GM12878 (cell line): ENCODE measurements around the gene MRPL36. TPM values are rescaled to one million over a fixed set of nuclear protein-coding genes. Genes with fewer than 3 reads are reported as not detected.

Source experiments
- BMI1 ChIP-seq: fragments of 450-650 bp; IDR thresholded peaks from 2 replicates; pipeline ENCODE4 v1.6.1; 2016; ENCODE audit warnings: mild to moderate bottlenecking, moderate library complexity, borderline replicate concordance
- CEBPZ ChIP-seq: fragments of 150-350 bp; IDR thresholded peaks from 2 replicates; pipeline ENCODE4 v1.6.1; 2016; ENCODE audit warnings: low read depth, low read length
- CTCF ChIP-seq, 3 experiments: IDR thresholded peaks in 2 of 3; conservative IDR thresholded peaks in 1 of 3; 2 replicates each; pipeline ENCODE4 v1.5.1; 2011; ENCODE audit warnings: low read depth in 3 of 3, low read length in 3 of 3, mild to moderate bottlenecking in 3 of 3, control low read depth in 2 of 3, moderate library complexity in 2 of 3, inconsistent platforms in 1 of 3, mixed read lengths in 1 of 3; ENCODE audit not compliant: control insufficient read depth in 2 of 3, insufficient read depth in 1 of 3; ENCODE audit errors: extremely low read depth in 1 of 3
- FOS ChIP-seq: IDR thresholded peaks from 3 replicates; pipeline ENCODE4 v1.6.1; 2011; ENCODE audit warnings: borderline replicate concordance; ENCODE audit not compliant: insufficient read length; ENCODE audit errors: extremely low read depth
- FOXM1 ChIP-seq: IDR thresholded peaks from 2 replicates; pipeline ENCODE4 v1.6.1; 2012; ENCODE audit warnings: low read depth, mild to moderate bottlenecking, inconsistent platforms, low read length, moderate library complexity
- IKZF1 ChIP-seq: fragments of 450-650 bp; conservative IDR thresholded peaks from 2 replicates; pipeline ENCODE4 v1.6.1; 2017; ENCODE audit warnings: antibody characterized with exemption, mild to moderate bottlenecking
- IRF4 ChIP-seq: IDR thresholded peaks from 2 replicates; pipeline ENCODE4 v1.6.1; 2011; ENCODE audit warnings: low read depth, low read length
- NKRF ChIP-seq: fragments of 450-650 bp; conservative IDR thresholded peaks from 2 replicates; pipeline ENCODE4 v1.6.1; 2017; ENCODE audit warnings: mild to moderate bottlenecking, moderate library complexity
- NRF1 ChIP-seq: conservative IDR thresholded peaks from 2 replicates; pipeline ENCODE4 v1.6.1; 2011; ENCODE audit warnings: mild to moderate bottlenecking, low read depth, low read length, improper control_type of control experiment
- PML ChIP-seq: IDR thresholded peaks from 2 replicates; pipeline ENCODE4 v1.6.1; 2012; ENCODE audit warnings: low read length, inconsistent platforms
- POLR2A ChIP-seq: IDR thresholded peaks from 2 replicates; pipeline ENCODE4 v1.6.1; 2011; ENCODE audit warnings: low read depth, mild to moderate bottlenecking, low read length
- RELA ChIP-seq: fragments of 450-650 bp; IDR thresholded peaks from 2 replicates; pipeline ENCODE4 v1.8.0; 2014; ENCODE audit warnings: borderline replicate concordance; ENCODE audit not compliant: partially characterized antibody
- SRF ChIP-seq, 2 experiments: IDR thresholded peaks; 2 replicates each; pipeline ENCODE4 v1.6.1; 2011; ENCODE audit warnings: low read depth in 2 of 2, low read length in 2 of 2, mild to moderate bottlenecking in 1 of 2, moderate library complexity in 1 of 2
- TCF12 ChIP-seq: IDR thresholded peaks from 2 replicates; pipeline ENCODE4 v1.6.1; 2011; ENCODE audit warnings: low read depth, mild to moderate bottlenecking, low read length
- ZBED1 ChIP-seq: IDR thresholded peaks from 2 replicates; pipeline ENCODE4 v1.6.1; 2016; ENCODE audit warnings: borderline replicate concordance
- ZBTB11 ChIP-seq: fragments of 450-650 bp; formaldehyde crosslinking; IDR thresholded peaks from 2 replicates; pipeline ENCODE4 v1.5.0; 2022; ENCODE audit warnings: mild to moderate bottlenecking, missing genetic modification characterization
- ZBTB33 ChIP-seq: fragments of 450-650 bp; IDR thresholded peaks from 2 replicates; pipeline ENCODE4 v1.6.1; 2017; ENCODE audit warnings: mild to moderate bottlenecking
- ZNF24 ChIP-seq: fragments of 450-650 bp; IDR thresholded peaks from 2 replicates; pipeline ENCODE4 v1.6.1; 2017; ENCODE audit warnings: antibody characterized with exemption, mild to moderate bottlenecking
- polyA plus RNA-seq, 11 experiments: library from polyadenylated mRNA; depleted of rRNA in 4 of 11; unstranded in 6 of 11; stranded (reverse) in 5 of 11; fragments of >200 nt; fragmentation: Nextera tagmentation in 4 of 11; fragmentation: Illumina TruSeq in 1 of 11; extraction: Ambion mirVana in 4 of 11; extraction: Trizol in 1 of 11; gene quantifications; 1 replicate in 1 of 11; 2 replicates in 10 of 11; pipeline versions ENCODE4 v1.2.1 to v1.2.3, GENCODE V29; 2011 to 2016; ENCODE audit warnings: inconsistent platforms in 2 of 11, missing spikeins in 2 of 11, low read depth in 1 of 11
- total RNA-seq, 4 experiments: library from RNA; depleted of rRNA in 3 of 4; stranded (reverse); fragments of >200 nt in 3 of 4; fragmentation: Illumina TruSeq in 1 of 4; extraction: Trizol in 1 of 4; gene quantifications; 2 replicates each; pipeline versions ENCODE4 v1.2.1 to v1.2.3, GENCODE V29; 2013 to 2021

The MRPL36 gene
- total and polyA plus RNA-seq, 10 of the 15 experiments (the other 5 are each of a cell fraction or from before 2014, with no cell fraction given) = 89.2 to 559 (median 152) TPM

GRCh38 chr5:1792842-1793266 lies 6.8 kb downstream of the MRPL36 start (continued):
- no peak for TF ChIP-seq CEBPZ
- peak; percentile 63 for TF ChIP-seq POLR2A
- peak; percentile 94 for TF ChIP-seq IKZF1
- TF ChIP-seq ZBTB11 = no peak
- no peak for TF ChIP-seq NRF1
- peak; percentile 87 for TF ChIP-seq RELA
- peak; percentile 90; the same call in 1 of the 2 replicates for TF ChIP-seq ZBED1
- peak; percentile 89 for TF ChIP-seq ZNF24
- TF ChIP-seq SRF (IDR thresholded peaks at IDR 0.05; ENCODE audit: low read depth in 2 of 2, low read length in 2 of 2) = peak in 1 of 2 experiments; percentile 73; a peak in 1 of 4 replicates
- peak; percentile 91 for TF ChIP-seq PML
- peak; percentile 94 for TF ChIP-seq TCF12
- TF ChIP-seq IRF4 = peak; percentile 91
- TF ChIP-seq BMI1 = no peak
- peak; percentile 93 for TF ChIP-seq FOXM1
- 0 out of 2 replicates have a peak, but pooled peaks have one; percentile 73 for TF ChIP-seq ZBTB33
- TF ChIP-seq NKRF = peak; percentile 74
- TF ChIP-seq FOS = no peak
- TF ChIP-seq CTCF (IDR thresholded peaks at IDR 0.05 in 2 of 3, conservative IDR thresholded peaks at IDR 0.05 in 1 of 3; ENCODE audit: control insufficient read depth in 2 of 3, extremely low read depth in 1 of 3, insufficient read depth in 1 of 3, low read depth in 3 of 3, low read length in 3 of 3) = no peak
